GM19025 (cell line): ENCODE data around the gene MARK2.

Experiments
- ATAC-seq: cut with Tn5 transposase; IDR thresholded peaks from one replicate; pipeline ENCODE4 v1.9.1; 2021; ENCODE audit warnings: mild to moderate bottlenecking, low read depth, moderate library complexity; ENCODE audit not compliant: unreplicated experiment

The MARK2 gene

DNA sequence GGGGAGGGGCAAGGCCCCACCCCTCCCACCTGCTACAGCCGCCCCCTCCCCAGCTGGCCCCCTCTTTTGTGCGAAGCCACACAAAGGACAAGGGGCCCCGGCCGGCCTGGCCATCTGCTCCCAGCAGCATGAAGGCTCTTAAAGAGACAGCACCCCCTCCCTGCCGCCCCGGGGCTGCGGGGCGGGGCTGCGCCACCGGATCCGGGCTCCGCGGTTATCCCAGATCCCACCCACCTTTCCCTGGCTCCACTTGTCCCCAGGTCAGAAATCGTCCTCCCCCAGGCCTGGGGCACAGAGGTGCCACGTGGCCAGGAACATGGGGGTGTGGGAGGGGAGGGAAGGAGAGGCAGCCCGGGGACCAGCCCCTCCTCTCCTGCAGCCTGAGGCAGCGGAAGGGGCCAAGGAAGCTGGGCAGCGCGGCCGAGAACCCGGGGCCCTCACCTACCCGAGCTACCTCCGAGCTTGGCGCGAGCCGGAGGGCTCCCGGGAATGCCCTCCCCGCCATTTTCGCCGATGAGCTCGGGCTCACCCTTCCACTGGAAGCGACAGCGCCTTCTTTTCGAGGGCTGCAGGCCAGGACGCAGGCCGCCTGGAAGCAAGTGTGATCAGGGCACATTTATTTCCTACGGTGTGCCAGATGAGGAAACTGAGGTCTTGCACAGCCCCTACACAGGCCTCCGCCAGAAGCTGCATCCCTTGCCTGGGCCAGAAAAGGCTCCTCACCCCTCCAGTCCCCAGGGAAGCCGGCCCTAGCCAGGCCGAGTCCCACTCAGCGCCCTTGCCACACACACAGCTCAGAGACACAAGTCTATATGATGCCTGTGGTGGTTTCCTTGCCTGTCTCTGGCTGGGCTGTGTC, 80.6 kb downstream of the MARK2 start:
- ATAC-seq = no peak

DNA sequence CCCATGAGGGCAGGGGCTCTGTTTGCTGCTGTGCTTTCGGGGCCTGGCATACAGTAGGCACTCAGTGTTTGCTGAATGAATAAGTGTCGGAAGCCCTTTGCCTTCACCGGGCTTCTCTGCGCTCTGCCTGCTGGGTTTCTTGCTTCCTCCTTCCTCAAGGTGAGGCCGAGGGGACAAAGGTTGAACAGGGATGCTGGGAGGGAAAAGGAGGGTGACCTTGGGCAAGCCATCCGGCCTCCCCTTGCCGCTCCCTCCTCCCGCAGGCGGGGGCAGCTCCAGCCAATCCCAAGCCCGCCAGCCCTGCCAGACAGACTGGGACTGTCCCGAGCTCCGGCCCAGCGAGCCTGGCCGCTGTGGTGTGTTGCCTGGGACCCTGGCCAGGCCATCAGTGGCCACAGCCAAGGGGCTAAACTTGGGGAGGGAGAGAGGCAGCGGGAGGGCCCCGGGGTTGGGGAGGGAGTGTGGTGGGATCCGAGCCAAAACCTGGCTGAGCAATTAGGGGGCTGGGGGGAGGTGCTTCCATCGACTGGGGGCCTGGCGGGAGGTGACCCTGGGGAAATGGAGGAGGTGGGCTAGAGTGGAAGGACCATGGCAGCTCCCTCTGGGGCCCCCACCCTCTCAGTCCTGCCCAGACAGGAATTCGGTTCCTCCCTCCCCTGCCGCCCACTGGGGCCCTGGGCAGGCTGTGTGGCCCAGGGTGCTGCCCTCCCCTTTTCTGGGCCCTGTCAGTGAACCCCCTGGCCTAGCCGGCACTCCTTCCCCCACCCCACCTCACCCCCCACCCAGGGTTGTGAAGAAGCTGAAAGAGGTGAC, 81.4 kb downstream of the MARK2 start:
- ATAC-seq = no peak

DNA sequence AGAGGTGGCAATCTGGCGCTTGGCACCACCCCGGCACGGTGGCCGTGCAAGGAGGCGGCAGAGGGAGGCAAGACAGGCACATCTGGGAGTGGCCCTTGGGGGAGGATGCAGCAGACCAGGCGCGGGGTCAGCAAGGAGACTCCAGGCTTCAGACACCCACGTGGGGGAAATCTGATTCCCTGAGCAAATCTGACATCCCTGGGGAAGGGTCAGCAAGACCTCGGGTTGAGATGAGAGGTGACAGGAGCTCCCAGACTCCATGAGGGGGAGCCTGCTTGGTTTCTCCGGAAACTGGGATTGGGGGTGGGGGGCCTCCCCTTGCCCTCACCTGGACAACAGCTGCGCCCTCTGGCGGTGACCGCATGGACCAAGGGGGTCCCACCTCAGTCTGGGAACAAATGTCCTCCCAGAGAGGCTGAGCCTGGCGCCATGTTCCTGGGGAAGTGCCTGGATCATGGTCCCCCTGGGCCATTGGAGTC, 82.1 kb downstream of the MARK2 start:
- no peak for ATAC-seq

DNA sequence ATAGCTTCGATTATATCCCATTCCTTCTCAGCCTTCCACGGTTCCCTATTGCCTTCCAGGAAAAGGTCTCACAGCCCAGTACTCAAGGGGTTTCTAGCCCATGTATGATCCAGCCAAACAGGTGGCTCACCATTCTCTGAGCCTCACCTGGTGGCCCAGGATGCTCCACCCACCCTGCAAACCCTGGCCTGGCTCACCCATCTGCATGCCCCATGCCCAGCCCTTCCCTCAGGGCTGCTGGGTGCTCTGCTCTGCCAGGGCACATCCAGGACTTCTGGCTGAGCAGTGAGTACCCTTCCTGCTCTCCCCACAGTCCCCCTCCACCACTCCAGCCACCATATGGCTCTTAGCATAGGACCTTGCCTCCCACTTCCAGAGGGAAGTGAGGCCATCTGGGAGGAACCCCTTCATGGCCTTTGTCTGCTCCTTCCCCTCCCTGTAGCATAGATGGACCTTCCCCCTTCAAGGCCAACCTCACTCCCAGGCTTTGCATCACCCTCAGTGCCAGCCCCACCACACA, 83.8 kb downstream of the MARK2 start:
- no peak for ATAC-seq

DNA sequence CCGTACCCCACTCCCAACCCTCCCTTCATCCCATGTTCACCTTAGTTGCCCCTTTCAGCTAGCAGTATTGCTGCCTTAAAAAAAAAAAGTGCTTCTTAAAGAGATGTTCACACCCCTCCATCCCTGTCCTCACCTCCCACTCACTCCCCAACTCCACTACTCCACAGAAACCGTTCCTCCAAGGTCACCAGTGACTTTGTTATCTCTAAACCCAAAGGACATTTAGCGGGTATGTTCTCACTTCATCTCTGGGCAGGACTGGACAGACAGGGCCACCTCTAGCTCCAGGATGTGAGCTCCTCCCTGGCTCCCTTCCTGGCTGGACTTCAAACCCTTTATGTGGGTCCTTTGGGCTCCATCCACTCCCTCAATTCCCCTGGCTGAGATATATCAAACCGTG, 84.4 kb downstream of the MARK2 start:
- no peak for ATAC-seq

DNA sequence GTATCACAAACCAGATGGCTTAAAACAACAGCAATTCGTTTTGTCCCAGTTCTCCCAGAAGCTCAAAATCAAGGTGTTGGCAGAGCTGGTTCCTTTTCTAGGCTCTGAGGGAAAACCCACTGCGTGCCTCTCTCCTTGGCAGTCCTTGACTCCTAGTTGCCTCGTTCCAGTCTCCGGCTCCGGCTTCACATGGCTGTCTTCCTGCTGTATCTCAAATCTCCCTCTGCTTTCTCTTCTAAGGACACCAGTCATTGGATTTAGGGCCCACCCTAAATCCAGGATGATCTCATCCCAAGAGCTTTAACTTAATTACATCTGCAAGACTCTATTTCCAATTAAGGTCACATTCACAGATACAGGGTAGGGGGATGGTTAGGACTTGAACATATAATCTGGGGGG, 90.7 kb downstream of the MARK2 start:
- ATAC-seq = no peak

DNA sequence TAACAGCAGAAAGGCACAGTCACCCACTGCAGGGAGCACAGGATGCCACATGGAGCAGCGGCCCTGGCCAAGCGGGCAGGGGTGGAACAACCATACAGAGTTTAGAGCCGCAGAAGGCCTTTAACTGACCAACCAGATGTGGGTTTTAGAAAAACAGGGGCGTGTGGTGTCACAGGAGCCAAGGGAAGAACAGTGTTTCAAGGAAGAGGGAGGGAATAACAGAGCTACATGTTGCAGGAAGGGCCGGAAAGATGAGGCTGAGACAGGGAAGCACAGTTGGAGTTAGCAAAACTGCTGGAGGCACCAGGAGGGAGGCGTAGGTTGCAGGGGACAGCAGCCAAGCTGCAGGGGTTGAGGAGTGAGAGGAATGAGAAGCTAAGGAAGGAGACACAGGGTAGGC, 92.1 kb downstream of the MARK2 start:
- no peak for ATAC-seq

DNA sequence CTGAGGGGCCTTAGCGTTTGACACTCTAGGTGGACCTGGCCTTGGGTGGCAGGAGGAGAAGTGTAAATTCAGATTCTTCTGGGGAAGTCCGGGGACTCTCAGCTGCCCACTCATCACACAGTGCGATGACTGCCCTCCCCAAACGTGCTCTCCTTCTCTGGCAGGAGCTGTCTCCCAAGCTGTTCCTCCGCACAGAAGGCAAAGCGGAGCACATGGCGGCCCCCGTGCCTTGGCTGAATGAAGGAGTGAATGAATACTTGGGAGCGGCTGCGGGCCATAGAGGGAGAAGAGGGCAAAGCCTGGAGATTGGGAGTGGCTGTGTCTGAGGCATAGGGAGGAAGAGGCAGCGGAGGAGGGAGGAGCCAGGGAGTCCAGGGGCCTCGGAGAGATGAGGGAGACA, 93.0 kb downstream of the MARK2 start:
- ATAC-seq = no peak

DNA sequence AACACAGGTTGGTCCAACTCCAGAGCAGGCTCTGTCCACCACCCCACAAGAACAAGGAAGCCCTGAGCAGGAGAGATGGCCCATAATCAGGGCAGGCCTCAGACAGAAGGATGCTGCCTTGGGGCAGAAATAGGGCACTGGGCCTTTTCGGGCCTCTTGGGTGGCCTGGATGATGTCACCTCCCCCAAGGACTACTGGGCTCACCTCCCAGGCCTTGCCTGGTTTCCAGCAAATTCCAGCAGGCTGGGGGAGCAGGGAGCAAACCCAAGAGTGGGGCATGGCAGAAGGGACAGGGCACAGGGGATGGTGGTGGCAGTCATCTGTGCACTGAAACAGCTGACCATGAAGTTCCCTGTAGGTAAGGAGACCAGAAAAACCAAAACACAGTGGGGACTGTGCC, 94.5 kb downstream of the MARK2 start:
- ATAC-seq = no peak

DNA sequence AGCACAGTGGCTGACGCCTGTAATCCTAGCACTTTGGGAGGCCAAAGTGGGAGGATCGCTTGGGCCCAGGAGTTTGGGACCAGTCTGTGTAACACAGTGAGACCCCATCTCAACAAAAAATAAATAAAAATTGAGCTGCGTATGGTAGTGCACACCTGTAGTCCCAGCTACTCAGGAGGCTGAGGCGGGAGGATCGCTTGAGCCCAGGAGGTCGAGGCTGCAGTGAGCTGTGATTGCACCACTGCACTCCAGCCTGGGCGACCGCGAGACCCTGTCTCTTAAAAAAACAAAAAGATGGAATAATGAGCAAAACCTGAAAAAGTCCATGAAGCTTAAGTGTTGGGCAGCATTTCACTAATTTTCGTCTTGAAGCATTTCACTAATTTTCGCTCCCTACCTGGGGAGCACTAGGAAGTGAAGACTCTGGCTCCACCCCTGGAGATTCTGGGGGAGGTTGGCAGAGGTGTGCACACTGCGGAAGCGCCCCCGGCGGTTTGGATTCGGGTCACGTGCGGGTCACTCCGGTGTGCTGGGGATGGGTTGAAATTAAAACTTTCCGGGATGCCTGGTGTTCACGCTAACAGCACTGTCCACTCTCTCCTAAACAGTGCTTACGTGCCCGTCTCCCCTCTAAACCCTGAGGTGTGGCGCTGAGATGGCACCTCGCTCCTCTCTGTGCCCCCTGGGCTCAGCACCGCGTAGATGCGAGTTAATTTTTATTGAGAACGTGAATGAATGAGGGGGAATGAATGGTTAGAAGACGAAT, 99.0 kb downstream of the MARK2 start:
- ATAC-seq = peak; percentile 4

DNA sequence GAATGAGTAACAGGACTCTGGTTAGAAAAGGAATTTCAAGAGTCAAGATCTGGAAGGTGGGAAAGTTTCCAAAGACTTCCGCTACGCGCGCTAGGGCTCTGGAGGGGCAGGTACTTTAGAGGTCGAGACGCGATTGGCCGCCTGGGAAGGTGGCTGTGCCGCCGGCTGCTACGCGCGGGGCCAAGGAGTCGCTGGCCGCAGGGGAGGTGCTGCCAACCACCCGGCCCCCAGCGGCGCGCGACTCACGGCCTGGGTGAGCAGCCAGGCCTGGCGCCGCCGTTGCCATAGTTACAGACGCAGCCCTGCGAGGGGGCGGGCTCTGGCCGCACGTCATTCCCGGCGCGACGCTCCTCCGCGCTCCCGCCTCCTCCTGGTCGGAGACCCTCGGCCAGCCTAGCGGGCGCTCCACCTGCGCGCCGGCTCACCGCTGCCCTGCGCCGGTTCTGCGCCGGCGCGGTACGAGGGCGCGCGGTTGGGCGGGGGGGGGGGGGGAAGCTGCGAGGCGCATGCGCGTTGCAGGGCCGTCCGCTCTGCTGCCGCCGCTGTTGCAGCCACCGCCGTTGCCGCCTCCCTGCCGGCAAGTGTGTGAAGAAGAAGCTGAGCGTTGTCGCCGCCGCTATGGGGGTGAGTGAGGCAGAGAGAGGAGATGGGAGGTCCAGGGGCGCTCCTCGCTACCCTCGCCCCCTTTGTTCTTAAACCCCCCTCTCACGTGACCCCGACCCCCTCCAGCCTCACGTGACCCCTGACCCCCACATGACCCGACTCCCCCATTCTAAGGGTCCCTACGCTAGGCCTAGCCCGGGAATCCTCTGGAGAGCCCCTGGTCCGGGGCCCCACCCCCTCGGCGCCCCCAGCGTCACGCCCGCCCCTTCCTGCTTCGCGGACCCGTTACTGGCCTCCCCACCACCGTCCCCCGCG, 99.8 kb downstream of the MARK2 start, which contains the start of gene NAA40:
TSS of gene NAA40 (plus strand) at position 524 of the 918 bp plus-strand sequence. CDS start at position 619, 95 bp downstream.
- peak; percentile 93 for ATAC-seq

DNA sequence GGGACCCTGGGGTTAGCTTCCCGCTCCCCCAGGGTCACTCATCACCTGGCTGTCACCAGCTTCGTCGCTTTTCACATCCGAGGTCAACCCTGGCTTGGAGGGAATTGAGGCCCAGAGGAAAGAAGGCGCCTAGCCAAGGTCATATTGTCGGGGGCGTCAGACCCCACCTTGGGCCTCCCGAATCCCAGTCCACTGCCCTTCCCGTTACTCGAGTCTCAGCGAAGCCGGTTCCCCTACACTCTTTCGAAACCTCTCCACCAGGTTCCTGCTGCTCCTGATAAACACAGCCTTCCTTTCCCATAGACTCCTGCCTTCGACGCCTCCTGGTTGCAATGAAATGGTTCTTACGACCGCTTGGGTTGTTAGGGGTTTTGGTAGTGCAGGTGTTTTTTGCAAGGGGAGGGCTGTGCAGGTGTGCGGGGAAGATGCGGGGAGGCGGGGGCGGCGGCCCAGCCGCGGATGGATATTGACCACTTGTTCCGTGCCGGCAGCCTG, 100.5 kb downstream of the MARK2 start:
- no peak for ATAC-seq

DNA sequence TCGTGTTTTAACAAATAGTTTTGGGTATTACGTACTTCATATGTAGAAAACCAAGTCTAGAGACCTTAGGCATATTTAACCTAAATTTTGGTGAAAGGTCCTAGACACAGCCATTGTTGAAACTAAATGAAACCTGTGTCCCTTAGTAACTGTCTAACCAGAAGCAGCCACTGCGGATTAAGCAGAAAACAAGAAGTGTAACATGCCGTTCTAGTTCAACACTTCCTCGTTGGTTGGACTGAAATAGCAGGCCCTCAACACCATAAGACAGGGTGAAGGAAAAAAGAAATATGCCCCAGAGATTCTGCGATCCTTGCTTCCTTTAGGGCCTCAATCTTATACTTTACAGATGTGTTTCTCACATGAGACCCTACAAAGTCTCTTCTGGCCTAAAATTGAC, 101.9 kb downstream of the MARK2 start:
- ATAC-seq = no peak

DNA sequence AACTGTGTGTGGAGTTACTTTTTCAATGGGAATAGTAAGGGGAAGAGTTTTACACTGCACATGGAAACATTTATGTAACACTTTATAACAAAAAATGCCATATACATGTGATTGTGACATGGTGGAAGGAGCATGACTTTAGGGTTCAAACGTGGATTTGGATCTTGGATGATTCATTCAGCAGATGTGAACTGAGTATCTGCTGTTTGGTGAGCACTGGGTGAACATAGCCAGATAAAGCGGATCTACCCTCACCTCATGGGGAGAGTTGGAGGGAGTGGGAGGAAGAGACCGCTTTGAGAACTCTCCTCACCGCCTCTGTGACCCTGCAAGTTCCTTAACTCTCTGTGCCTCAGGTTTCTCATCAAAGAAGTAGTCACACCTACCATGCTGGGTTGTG, 103.0 kb downstream of the MARK2 start:
- no peak for ATAC-seq

DNA sequence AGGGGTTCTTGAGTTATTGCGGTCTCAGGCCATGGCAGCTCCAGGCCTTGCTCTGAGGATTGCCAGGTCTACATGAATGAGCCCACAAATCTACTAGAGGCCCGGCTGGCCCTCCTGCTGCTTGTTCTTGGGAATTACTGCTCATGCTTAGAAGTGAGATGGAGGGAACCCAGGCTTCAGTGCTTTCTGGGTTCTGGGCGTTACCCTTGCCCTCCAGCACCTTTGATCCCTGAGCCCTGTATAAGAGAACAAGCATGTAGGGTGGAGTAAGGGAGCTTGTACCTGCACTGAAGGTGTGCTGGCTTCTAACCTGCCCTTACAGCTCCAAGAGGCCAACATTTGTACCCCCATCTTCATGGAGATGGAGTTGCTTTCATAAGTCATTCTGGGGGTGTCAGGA, 103.9 kb downstream of the MARK2 start:
- no peak for ATAC-seq

DNA sequence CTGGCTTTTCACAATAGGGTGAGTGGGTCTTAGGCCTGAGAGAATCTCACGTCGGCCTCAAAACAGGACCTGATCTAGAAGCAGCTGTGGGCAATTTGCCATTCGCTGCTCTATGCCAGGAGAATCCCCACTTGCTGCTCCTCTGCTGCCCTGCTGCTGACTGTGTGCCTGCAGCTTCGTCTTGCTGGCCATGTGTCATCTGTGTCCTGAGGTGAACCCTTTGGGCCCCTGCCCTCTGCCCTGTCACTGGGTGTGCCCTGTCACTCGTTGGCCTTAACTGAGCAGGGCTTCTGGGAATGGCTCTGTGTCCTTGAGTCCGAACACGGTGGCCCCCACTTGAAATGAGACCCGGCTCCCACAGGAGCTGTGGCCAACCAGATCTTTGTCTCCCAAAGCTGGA, 106.1 kb downstream of the MARK2 start:
- no peak for ATAC-seq

DNA sequence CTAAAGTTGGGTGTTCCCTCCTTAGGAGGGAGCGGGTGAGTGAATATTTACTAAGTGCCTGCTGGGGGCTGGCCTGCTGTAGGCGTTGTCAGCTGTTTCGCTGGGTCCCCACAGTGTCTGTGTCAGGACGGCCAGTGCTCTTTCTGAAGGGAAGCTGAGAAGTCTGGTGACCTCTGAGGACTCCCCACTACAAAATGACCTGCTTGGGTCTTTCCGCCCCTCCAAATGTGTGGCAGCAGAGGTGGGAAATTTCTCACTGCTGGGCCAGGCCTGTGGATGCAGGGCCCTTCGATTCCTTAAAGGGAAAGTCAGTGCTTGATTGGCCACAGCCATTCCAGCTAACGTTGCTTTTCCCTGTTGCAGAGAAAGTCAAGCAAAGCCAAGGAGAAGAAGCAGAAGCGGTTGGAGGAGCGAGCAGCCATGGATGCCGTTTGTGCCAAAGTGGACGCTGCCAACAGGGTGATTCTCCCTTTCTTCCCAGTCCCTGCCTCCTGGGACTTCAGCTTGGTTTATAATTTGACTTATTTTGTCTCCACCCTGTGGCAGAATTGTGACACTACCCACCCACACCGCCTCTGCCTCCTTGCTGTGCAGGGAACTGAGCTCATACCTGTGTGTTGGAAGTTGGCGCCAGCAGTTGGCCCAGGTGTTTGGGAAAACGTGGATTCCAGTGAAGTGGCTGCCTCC, 106.7 kb downstream of the MARK2 start:
- no peak for ATAC-seq

DNA sequence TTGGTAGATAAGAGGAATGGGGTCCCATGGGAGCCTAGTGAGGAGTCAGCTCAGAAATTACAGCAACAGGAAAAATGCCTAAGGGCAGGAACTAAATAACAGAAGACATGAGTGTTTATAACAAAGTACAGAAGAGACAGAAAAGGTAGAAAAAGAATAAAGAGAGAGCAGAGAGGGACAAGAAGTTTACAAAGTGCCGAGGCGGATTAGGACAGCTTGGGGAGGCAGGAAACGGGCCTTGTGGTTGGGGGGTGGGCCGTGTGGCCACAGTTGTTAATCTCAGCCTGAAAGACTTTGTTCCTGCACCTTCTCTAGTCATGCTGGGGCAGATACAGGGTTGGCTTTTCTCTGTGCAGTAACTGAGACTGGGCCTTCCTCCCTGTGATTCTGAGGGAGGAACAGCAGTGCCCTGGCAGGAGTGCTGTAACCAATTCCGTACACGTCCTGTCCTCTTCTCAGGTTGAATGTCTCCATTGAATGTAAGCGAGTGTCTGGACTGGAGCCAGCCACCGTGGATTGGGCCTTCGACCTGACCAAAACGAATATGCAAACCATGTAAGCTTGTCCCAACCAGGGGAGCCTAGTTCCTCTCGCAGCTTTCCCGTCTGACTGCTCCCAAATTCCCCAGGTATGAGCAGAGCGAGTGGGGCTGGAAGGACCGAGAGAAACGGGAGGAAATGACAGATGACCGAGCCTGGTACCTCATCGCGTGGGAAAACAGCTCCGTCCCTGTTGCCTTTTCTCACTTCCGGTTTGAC, 113.0 kb downstream of the MARK2 start:
- no peak for ATAC-seq
